ENCODE measurements around the gene LHX3.

Gene LHX3

GRCh38 chr9:136244122-136244968, 39.4 kb upstream of the LHX3 start:
- TF ChIP-seq TEAD4 (IDR thresholded peaks at IDR 0.05) (no peak), TCF12 (IDR thresholded peaks at IDR 0.05; ENCODE audit: low read depth) (no peak), ZBTB7A (IDR thresholded peaks at IDR 0.05; ENCODE audit: low read depth) (no peak), EP300 (IDR thresholded peaks at IDR 0.05; ENCODE audit: borderline replicate concordance) (no peak), TAF1 (IDR thresholded peaks at IDR 0.05; ENCODE audit: low read depth) (no peak), REST (IDR thresholded peaks at IDR 0.05; ENCODE audit: low read depth) (no peak), MAX (IDR thresholded peaks at IDR 0.05) (no peak), CEBPB (IDR thresholded peaks at IDR 0.05) (no peak), RAD21 (IDR thresholded peaks at IDR 0.05; ENCODE audit: low read depth) (no peak), NFIC (IDR thresholded peaks at IDR 0.05) (no peak), USF1 (IDR thresholded peaks at IDR 0.05) (no peak), EGR1 (IDR thresholded peaks at IDR 0.05) (no peak)

- TF ChIP-seq NFIC (IDR thresholded peaks at IDR 0.05) (no peak), CREB1 (IDR thresholded peaks at IDR 0.05; ENCODE audit: low read depth) (no peak), TEAD4 (IDR thresholded peaks at IDR 0.05) (no peak), YY1 (IDR thresholded peaks at IDR 0.05; ENCODE audit: low read depth) (no peak), USF1 (IDR thresholded peaks at IDR 0.05) (no peak), FOXM1 (IDR thresholded peaks at IDR 0.05; ENCODE audit: borderline replicate concordance, low read depth) (no peak), TCF12 (IDR thresholded peaks at IDR 0.05; ENCODE audit: low read depth) (no peak), EP300 (IDR thresholded peaks at IDR 0.05; ENCODE audit: borderline replicate concordance) (no peak), MAX (IDR thresholded peaks at IDR 0.05) (no peak), REST (IDR thresholded peaks at IDR 0.05; ENCODE audit: low read depth) (no peak), CEBPB (IDR thresholded peaks at IDR 0.05) (no peak), TAF1 (IDR thresholded peaks at IDR 0.05; ENCODE audit: low read depth) (no peak), EGR1 (IDR thresholded peaks at IDR 0.05) (no peak), RAD21 (IDR thresholded peaks at IDR 0.05; ENCODE audit: low read depth) (no peak), ZBTB7A (IDR thresholded peaks at IDR 0.05; ENCODE audit: low read depth) (no peak)
These were observed 38.7 kb upstream of the LHX3 start for GRCh38 chr9:136243631-136244030.

- TF ChIP-seq YY1 (IDR thresholded peaks at IDR 0.05; ENCODE audit: low read depth) (no peak), TCF12 (IDR thresholded peaks at IDR 0.05; ENCODE audit: low read depth) (no peak), FOXM1 (IDR thresholded peaks at IDR 0.05; ENCODE audit: borderline replicate concordance, low read depth) (no peak), NFIC (IDR thresholded peaks at IDR 0.05) (no peak), CREB1 (IDR thresholded peaks at IDR 0.05; ENCODE audit: low read depth) (no peak), ZBTB7A (IDR thresholded peaks at IDR 0.05; ENCODE audit: low read depth) (no peak), RAD21 (IDR thresholded peaks at IDR 0.05; ENCODE audit: low read depth) (no peak), EP300 (IDR thresholded peaks at IDR 0.05; ENCODE audit: borderline replicate concordance) (no peak), EGR1 (IDR thresholded peaks at IDR 0.05) (no peak), CEBPB (IDR thresholded peaks at IDR 0.05) (no peak), REST (IDR thresholded peaks at IDR 0.05; ENCODE audit: low read depth) (no peak), TAF1 (IDR thresholded peaks at IDR 0.05; ENCODE audit: low read depth) (no peak), MAX (IDR thresholded peaks at IDR 0.05) (no peak), USF1 (IDR thresholded peaks at IDR 0.05) (no peak), TEAD4 (IDR thresholded peaks at IDR 0.05) (no peak)
These were observed 38.1 kb upstream of the LHX3 start for GRCh38 chr9:136242918-136243525.

Measured in Ishikawa (cell line).